Lower leg skin (tissue), 3 donors: ENCODE measurements around the gene PRAMEF1.

Experiments
- POLR2A ChIP-seq, 2 donors: fragments of 450-650 bp; IDR thresholded peaks; one replicate each; pipeline ENCODE4 v1.6.1; 2016 to 2017; ENCODE audit warnings: antibody characterized with exemption in 2 of 2, mild to moderate bottlenecking in 1 of 2, moderate library complexity in 1 of 2
- TF ChIP-seq, protein P1 (sequence below), 3 donors: fragments of 450-650 bp; IDR thresholded peaks; one replicate each; pipeline ENCODE4 v1.5.1; 2016; ENCODE audit warnings: antibody characterized with exemption in 3 of 3, mild to moderate bottlenecking in 3 of 3, moderate library complexity in 2 of 3

DNA sequence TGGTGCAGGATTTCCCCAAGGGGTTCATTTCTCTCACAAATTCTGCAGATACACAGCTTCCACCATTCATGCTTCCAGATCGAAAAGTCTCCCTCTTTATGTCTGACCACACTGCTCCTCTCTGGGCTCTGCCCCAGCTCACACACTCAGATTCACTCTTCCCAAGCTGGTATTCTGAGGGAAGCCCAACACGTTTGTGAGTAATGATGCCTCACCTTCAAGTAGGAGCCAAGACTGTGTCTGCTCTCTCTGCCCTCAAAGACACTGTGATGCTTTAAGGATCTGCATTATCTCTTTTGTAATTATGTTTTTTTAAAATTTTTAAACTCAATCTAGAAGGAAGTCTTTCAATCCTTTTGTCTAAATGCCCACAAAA, 20.2 kb downstream of the PRAMEF1 start:
- no peak for TF ChIP-seq POLR2A (IDR thresholded peaks at IDR 0.05)
- TF ChIP-seq, protein P1, sequence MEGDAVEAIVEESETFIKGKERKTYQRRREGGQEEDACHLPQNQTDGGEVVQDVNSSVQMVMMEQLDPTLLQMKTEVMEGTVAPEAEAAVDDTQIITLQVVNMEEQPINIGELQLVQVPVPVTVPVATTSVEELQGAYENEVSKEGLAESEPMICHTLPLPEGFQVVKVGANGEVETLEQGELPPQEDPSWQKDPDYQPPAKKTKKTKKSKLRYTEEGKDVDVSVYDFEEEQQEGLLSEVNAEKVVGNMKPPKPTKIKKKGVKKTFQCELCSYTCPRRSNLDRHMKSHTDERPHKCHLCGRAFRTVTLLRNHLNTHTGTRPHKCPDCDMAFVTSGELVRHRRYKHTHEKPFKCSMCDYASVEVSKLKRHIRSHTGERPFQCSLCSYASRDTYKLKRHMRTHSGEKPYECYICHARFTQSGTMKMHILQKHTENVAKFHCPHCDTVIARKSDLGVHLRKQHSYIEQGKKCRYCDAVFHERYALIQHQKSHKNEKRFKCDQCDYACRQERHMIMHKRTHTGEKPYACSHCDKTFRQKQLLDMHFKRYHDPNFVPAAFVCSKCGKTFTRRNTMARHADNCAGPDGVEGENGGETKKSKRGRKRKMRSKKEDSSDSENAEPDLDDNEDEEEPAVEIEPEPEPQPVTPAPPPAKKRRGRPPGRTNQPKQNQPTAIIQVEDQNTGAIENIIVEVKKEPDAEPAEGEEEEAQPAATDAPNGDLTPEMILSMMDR (IDR thresholded peaks at IDR 0.05) = no peak
